ENCODE measurements around the gene NAALADL2. TPM values are rescaled to one million over a fixed set of nuclear protein-coding genes. Genes with fewer than 3 reads are reported as not detected.
A peak's percentile ranks its signal among the peaks of the same experiment; 100 is the strongest.

NAALADL2 gene
- total RNA-seq (2021): 0.86 and 1.6 TPM in 2 replicates
- long read RNA-seq, transcript NAALADL2-205 (3 exons, 675 nt): major isoform, 5 of 8 reads
- long read RNA-seq, partial matches to known transcripts: 0 of 8 reads
- long read RNA-seq, other reads (novel, unspliced or antisense): 3 of 8 reads

GRCh38 chr3:174859114-174859735 lies at the start of gene NAALADL2:
Gene NAALADL2, plus strand, starts transcription at chr3:174859334.
- H4K8ac ChIP-seq (replicated peaks; ENCODE audit: insufficient read length, low read depth, low read length): no peak within 1 kb of the TSS
- no peaks in the 10 kb centered on the region for H3K27me3 ChIP-seq (ENCODE audit: insufficient read depth, low read length)
- Mint-ChIP-seq H3K4me1 (peaks cover 15 to 20% of the 10 kb centered on the region in 2 experiments), H3K9me3 (no peaks in the 10 kb centered on the region), H3K36me3 (ENCODE audit: insufficient read depth in 1 of 3, low read depth in 3 of 3) (no peaks in the 10 kb centered on the region), H3K4me3 (no peak within 1 kb of the TSS), H3K27ac (peak within 1 kb of the TSS; percentile 11 to 56 (median 12); a peak in 5 of 7 replicates), H3K27me3 (ENCODE audit: low read depth) (no peaks in the 10 kb centered on the region)
- H2BK5ac ChIP-seq (ENCODE audit: insufficient read length, low read length): no peak within 1 kb of the TSS
- no peak within 1 kb of the TSS for H3K23ac ChIP-seq (ENCODE audit: insufficient read length, low read depth, low read length)
- H3K79me2 ChIP-seq (ENCODE audit: insufficient read depth, low read length): no peaks in the 10 kb centered on the region
- H2AK5ac ChIP-seq (ENCODE audit: insufficient read length, low read length): no peak within 1 kb of the TSS
- H3K9me3 ChIP-seq (ENCODE audit: control insufficient read depth, low read depth, low read length): no peaks in the 10 kb centered on the region
- H2BK15ac ChIP-seq (ENCODE audit: low read depth, low read length): no peak within 1 kb of the TSS
- H2BK12ac ChIP-seq (ENCODE audit: insufficient read length, low read depth, low read length): no peak within 1 kb of the TSS
- H2AFZ ChIP-seq (ENCODE audit: low read length): no peak within 1 kb of the TSS
- H3K23me2 ChIP-seq (ENCODE audit: insufficient read length, low read depth, low read length, poor library complexity, severe bottlenecking): no peaks in the 10 kb centered on the region
- no peak within 1 kb of the TSS for H4K5ac ChIP-seq (ENCODE audit: insufficient read length, low read depth, low read length)
- no peak within 1 kb of the TSS for H2BK120ac ChIP-seq (ENCODE audit: low read depth, low read length, poor library complexity, severe bottlenecking)
- no peaks in the 10 kb centered on the region for H4K20me1 ChIP-seq (ENCODE audit: control insufficient read depth, insufficient read depth, insufficient read length)
- H3K4ac ChIP-seq (ENCODE audit: low read depth, low read length): no peak within 1 kb of the TSS
- H3K14ac ChIP-seq (ENCODE audit: insufficient read depth, low read length): no peak within 1 kb of the TSS
- H3K18ac ChIP-seq (ENCODE audit: insufficient read length, low read depth, low read length): no peak within 1 kb of the TSS
- no peak within 1 kb of the TSS for H3K27ac ChIP-seq (ENCODE audit: insufficient read length, low read depth, low read length)
- WGBS (ENCODE audit: extremely low coverage, insufficient read length, low lambda C conversion rate): no CpG with 5 or more reads among the region's 5 CpGs
- no peak within 1 kb of the TSS for H4K91ac ChIP-seq (ENCODE audit: insufficient read length, low read depth, low read length)
- TF ChIP-seq, protein P1, sequence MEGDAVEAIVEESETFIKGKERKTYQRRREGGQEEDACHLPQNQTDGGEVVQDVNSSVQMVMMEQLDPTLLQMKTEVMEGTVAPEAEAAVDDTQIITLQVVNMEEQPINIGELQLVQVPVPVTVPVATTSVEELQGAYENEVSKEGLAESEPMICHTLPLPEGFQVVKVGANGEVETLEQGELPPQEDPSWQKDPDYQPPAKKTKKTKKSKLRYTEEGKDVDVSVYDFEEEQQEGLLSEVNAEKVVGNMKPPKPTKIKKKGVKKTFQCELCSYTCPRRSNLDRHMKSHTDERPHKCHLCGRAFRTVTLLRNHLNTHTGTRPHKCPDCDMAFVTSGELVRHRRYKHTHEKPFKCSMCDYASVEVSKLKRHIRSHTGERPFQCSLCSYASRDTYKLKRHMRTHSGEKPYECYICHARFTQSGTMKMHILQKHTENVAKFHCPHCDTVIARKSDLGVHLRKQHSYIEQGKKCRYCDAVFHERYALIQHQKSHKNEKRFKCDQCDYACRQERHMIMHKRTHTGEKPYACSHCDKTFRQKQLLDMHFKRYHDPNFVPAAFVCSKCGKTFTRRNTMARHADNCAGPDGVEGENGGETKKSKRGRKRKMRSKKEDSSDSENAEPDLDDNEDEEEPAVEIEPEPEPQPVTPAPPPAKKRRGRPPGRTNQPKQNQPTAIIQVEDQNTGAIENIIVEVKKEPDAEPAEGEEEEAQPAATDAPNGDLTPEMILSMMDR (conservative IDR thresholded peaks at IDR 0.05): no peak
- H3K79me1 ChIP-seq (ENCODE audit: insufficient read depth, low read depth, low read length, poor library complexity, severe bottlenecking): no peaks in the 10 kb centered on the region
- H3K9ac ChIP-seq (ENCODE audit: extremely low read depth, insufficient read length, low read length): no peak within 1 kb of the TSS
- DNase-seq: no peak
- no peak within 1 kb of the TSS for H3K56ac ChIP-seq (ENCODE audit: insufficient read length, low read depth, low read length)
- H3T11ph ChIP-seq (ENCODE audit: low read length): no peak within 1 kb of the TSS
- H2BK20ac ChIP-seq (ENCODE audit: low read depth, low read length, poor library complexity, severe bottlenecking): no peak within 1 kb of the TSS
- H3K4me2 ChIP-seq (ENCODE audit: insufficient read depth, insufficient read length, low read length): no peak within 1 kb of the TSS
- H3K4me1 ChIP-seq (ENCODE audit: insufficient read depth, low read length): no peaks in the 10 kb centered on the region

All from H9 (cell line).